ENCODE results near the gene NOL4L. TPM values are rescaled to one million over a fixed set of nuclear protein-coding genes. Genes with fewer than 3 reads are reported as not detected.

The NOL4L gene
- total RNA-seq, 4 donors from 2014 or later: 5.8 to 19.4 (median 12.8) TPM

DNA sequence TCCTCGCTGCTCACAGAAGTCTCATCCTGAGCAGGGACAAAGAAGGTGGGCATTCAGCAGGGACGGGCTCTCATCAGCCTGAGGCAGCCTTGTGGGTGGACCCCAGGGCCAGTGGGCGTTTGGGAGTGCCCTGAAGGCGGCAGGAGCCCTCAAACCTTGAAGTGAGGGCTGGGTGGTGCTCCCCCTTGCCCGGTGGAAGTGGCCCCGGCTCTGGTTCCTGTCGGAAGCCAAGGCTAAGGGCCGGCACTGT, 110.5 kb downstream of the NOL4L start:
- Histone ChIP-seq H3K9me3 (no peaks in the 10 kb centered on the region), H3K27ac (replicated peaks in 1 of 4) (peak overlapping the region; percentile 85 to 92 (median 88)), H3K4me3 (peak overlapping the region; percentile 44 to 54 (median 52)), H3K4me1 (peaks cover 70 to 98% (median 91%) of the 10 kb centered on the region in 4 donors), H3K36me3 (peaks cover 0 to 22% (median 5%) of the 10 kb centered on the region in 4 donors), H3K27me3 (no peaks in the 10 kb centered on the region)
- intact Hi-C loops (cut with DNase I): no loop called here
- no CpG with 5 or more reads among the region's 8 CpGs for WGBS
- DNase-seq (ENCODE audit: extremely low spot score): no peak
- TF ChIP-seq POLR2AphosphoS5 (IDR thresholded peaks at IDR 0.05): no peak
- TF ChIP-seq, protein P1, sequence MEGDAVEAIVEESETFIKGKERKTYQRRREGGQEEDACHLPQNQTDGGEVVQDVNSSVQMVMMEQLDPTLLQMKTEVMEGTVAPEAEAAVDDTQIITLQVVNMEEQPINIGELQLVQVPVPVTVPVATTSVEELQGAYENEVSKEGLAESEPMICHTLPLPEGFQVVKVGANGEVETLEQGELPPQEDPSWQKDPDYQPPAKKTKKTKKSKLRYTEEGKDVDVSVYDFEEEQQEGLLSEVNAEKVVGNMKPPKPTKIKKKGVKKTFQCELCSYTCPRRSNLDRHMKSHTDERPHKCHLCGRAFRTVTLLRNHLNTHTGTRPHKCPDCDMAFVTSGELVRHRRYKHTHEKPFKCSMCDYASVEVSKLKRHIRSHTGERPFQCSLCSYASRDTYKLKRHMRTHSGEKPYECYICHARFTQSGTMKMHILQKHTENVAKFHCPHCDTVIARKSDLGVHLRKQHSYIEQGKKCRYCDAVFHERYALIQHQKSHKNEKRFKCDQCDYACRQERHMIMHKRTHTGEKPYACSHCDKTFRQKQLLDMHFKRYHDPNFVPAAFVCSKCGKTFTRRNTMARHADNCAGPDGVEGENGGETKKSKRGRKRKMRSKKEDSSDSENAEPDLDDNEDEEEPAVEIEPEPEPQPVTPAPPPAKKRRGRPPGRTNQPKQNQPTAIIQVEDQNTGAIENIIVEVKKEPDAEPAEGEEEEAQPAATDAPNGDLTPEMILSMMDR (IDR thresholded peaks at IDR 0.05): no peak
- no peak for TF ChIP-seq POLR2A (IDR thresholded peaks at IDR 0.05; ENCODE audit: low read depth)

DNA sequence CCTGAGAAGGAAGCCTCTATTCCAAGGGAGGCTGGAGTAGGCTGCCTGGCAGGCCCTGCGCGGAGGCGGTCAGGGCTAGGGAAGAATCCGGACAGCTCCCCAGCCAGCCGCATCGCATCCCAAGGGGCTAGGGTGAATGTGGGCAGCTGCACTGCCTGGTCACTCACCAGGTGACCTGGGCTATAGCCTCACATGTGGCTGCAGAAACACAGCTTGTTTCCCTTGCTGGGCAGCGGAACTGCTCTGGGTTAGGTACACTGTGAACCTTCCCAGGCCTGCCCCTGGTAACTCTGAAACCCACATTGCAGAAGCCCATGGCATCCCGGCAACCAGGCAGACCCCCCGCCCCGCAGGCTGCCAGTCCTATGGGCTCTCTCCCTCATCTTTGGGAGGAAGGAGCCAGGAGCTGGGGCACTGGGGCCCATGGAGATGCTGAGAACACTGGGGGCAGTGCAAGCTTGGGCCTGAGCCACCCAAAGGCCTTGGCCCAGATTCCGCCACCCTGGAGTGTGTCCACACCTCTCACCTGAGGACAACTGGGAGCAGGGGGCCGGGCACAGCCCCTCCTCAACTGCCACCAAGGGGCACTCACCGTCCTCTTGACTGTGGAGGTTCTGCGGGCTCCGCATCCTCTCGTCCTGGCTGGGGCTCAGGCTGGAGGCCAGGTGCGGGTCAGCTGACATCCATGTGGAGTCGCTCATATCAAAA, 111.0 kb downstream of the NOL4L start:
- WGBS: 19% methylated on average over 6 of the region's 18 CpGs
- no peak for DNase-seq (ENCODE audit: extremely low spot score)
- no peaks in the 10 kb centered on the region for H3K27me3 ChIP-seq
- peaks cover 75 to 98% (median 91%) of the 10 kb centered on the region in 4 donors for H3K4me1 ChIP-seq
- H3K4me3 ChIP-seq: peak overlapping the region; percentile 44 to 54 (median 52)
- H3K9me3 ChIP-seq: no peaks in the 10 kb centered on the region
- intact Hi-C loops (cut with DNase I): no loop called here
- peak overlapping the region; percentile 85 to 92 (median 88) for H3K27ac ChIP-seq (replicated peaks in 1 of 4)
- peaks cover 0 to 22% (median 5%) of the 10 kb centered on the region in 4 donors for H3K36me3 ChIP-seq
- TF ChIP-seq POLR2AphosphoS5 (IDR thresholded peaks at IDR 0.05) (no peak), POLR2A (IDR thresholded peaks at IDR 0.05; ENCODE audit: low read depth) (no peak)
- TF ChIP-seq, protein P1 (IDR thresholded peaks at IDR 0.05): no peak

DNA sequence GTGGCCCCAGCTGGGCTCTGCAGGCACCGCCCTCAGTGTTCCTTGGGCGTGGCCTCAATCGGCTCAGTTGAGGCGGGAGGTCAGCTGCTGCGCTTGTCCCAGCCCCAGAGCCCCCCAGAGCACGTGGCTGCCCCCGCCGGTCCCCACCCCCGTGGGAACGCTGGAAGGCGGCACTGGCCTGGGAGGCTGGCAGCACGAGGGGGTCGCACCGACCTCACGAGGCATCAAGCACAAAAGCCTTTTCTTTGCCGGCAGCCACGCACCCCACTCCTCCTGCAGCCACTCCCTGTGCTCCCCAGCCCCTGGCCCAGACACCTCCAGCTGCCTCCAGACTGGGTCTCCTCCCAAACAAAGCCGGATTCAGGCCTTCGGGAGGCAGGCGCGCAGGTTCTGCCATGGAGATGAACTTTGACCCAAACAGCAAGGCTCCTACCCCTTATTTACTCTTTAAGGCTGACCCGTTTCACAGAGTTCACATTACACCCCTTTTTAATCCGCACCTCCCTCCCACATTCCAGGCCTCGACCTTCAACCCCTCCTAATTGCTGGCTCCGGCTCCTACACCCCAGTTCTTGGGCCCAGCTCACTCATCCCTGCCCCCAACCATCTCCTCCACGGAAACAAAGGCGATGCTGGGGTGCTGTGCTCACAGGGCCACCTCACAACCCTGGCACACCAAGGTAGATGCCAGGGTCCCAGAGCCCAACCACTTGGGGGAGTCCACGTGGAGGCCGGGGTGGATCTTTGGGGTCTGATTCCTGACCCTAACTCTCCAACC, 111.7 kb downstream of the NOL4L start:
- 69% methylated on average over 19 of the region's 29 CpGs for WGBS
- Histone ChIP-seq H3K4me3 (peak overlapping the region; percentile 44 to 54 (median 52)), H3K27ac (replicated peaks in 1 of 4) (peak overlapping the region; percentile 85 to 92 (median 88)), H3K4me1 (peaks cover 82 to 99% (median 92%) of the 10 kb centered on the region in 4 donors), H3K27me3 (no peaks in the 10 kb centered on the region), H3K36me3 (peaks cover 0 to 22% (median 5%) of the 10 kb centered on the region in 4 donors), H3K9me3 (no peaks in the 10 kb centered on the region)
- no peak for DNase-seq (ENCODE audit: extremely low spot score)
- TF ChIP-seq, protein P1 (IDR thresholded peaks at IDR 0.05): no peak
- TF ChIP-seq EP300 (IDR thresholded peaks at IDR 0.05): no peak
- no peak for TF ChIP-seq POLR2A (IDR thresholded peaks at IDR 0.05; ENCODE audit: low read depth)
- intact Hi-C loops (cut with DNase I): no loop called here

DNA sequence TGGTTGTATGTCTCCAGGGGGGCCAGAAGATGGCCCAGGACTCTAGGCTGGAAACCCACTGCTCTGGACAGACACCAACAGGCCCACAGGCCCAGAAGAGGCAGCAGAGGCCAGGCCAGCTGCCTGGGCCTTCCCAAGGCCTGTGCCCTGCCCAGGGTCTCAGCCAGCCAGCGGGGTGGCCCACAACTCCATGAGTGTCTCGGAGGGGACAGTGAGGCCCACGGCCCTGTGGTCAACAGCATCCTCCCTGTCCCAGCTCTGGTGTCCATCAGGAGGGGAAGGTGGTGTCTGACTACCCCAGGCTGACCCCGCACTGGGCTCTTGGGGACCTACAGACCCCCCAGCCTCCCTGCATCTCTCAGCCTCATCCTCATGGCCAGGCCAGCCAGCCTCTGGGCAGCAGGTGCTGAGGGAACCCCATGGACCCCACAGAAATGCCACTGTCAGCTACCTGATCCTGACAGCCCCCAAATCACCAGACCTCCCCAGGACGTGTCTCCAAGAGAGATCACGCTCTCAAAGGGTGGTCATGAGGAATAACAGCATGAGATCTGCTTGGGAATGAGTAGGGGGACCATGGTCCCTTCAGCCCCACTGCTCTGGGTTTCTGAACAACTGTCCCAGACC, 112.4 kb downstream of the NOL4L start:
- H3K36me3 ChIP-seq: peaks cover 0 to 22% (median 5%) of the 10 kb centered on the region in 4 donors
- H3K27me3 ChIP-seq: no peaks in the 10 kb centered on the region
- WGBS: 89% methylated on average over 3 of the region's 6 CpGs
- peaks cover 89 to 100% (median 96%) of the 10 kb centered on the region in 4 donors for H3K4me1 ChIP-seq
- H3K27ac ChIP-seq (replicated peaks in 1 of 4): peak overlapping the region; percentile 85 to 92 (median 88)
- no peaks in the 10 kb centered on the region for H3K9me3 ChIP-seq
- intact Hi-C loops (cut with DNase I): no loop called here
- TF ChIP-seq EP300 (IDR thresholded peaks at IDR 0.05): no peak
- TF ChIP-seq, protein P1 (IDR thresholded peaks at IDR 0.05): no peak
- no peak for TF ChIP-seq POLR2A (IDR thresholded peaks at IDR 0.05; ENCODE audit: low read depth)
- no peak for DNase-seq (ENCODE audit: extremely low spot score)
- peak overlapping the region in 3 of 4 donors; percentile 44 to 54 (median 54) for H3K4me3 ChIP-seq
